Measurements from ENCODE around the gene HNRNPA1.
A peak's percentile ranks its signal among the peaks of the same experiment; 100 is the strongest.
"Not testable (repeated sequence)": the region's sequence is repeated elsewhere in the genome, so short reads cannot be mapped to it uniquely, and the experiment has no call there.

The HNRNPA1 gene

GRCh38 chr12:54311051-54311450, 30.5 kb downstream of the HNRNPA1 start:
- no peak for TF ChIP-seq CTCF (conservative IDR thresholded peaks at IDR 0.05; ENCODE audit: low read length)
- no peak overlapping the region for H3K4me3 ChIP-seq (ENCODE audit: low read length)
- DNase-seq (ENCODE audit: low read depth) = no peak

GRCh38 chr12:54312309-54312708, 31.8 kb downstream of the HNRNPA1 start:
- not testable (repeated sequence) for DNase-seq (ENCODE audit: low read depth)

GRCh38 chr12:54321363-54321762, 40.8 kb downstream of the HNRNPA1 start:
- no peak overlapping the region for H3K4me3 ChIP-seq (ENCODE audit: low read length)
- DNase-seq (ENCODE audit: low read depth) = no peak
- no peak for TF ChIP-seq CTCF (conservative IDR thresholded peaks at IDR 0.05; ENCODE audit: low read length)

More at GRCh38 chr12:54312309-54312708, 31.8 kb downstream of the HNRNPA1 start:
- not testable (repeated sequence) for H3K4me3 ChIP-seq (ENCODE audit: low read length)

- TF ChIP-seq CTCF (conservative IDR thresholded peaks at IDR 0.05; ENCODE audit: low read length) = peak; percentile 77
- peak within 1 kb of the TSS; percentile 97 for H3K4me3 ChIP-seq (ENCODE audit: low read length)
- DNase-seq (ENCODE audit: low read depth) = peak; percentile 100
Measured at GRCh38 chr12:54324617-54325441, 44.3 kb downstream of the HNRNPA1 start, which contains the start of gene COPZ1. COPZ1 (plus strand) TSS chr12:54325131; CDS start chr12:54325164, 33 bp downstream.

GRCh38 chr12:54325442-54326109, 45.0 kb downstream of the HNRNPA1 start:
- peak overlapping the region; percentile 97 for H3K4me3 ChIP-seq (ENCODE audit: low read length)
- DNase-seq (ENCODE audit: low read depth) = not testable (repeated sequence)

GRCh38 chr12:54328595-54329337, 48.2 kb downstream of the HNRNPA1 start:
- no peak overlapping the region for H3K4me3 ChIP-seq (ENCODE audit: low read length)
- no peak for TF ChIP-seq CTCF (conservative IDR thresholded peaks at IDR 0.05; ENCODE audit: low read length)
- DNase-seq (ENCODE audit: low read depth) = no peak

GRCh38 chr12:54329759-54330158, 49.2 kb downstream of the HNRNPA1 start:
- no peak overlapping the region for H3K4me3 ChIP-seq (ENCODE audit: low read length)
- no peak for TF ChIP-seq CTCF (conservative IDR thresholded peaks at IDR 0.05; ENCODE audit: low read length)
- DNase-seq (ENCODE audit: low read depth) = no peak
